Neural cell (in vitro differentiated cells): ENCODE results near the gene ZNF223. TPM values are rescaled to one million over a fixed set of nuclear protein-coding genes. Genes with fewer than 3 reads are reported as not detected.
A peak's percentile ranks its signal among the peaks of the same experiment; 100 is the strongest.

ENCODE experiments used
- H2AFZ ChIP-seq: fragments of 200-600, 300-800 bp; sonication (generic), shearing (Covaris generic); 2 replicates; pipeline ENCODE4 v1.6.0; 2014; ENCODE audit warnings: low read depth, mild to moderate bottlenecking, antibody characterized with exemption, low read length, moderate library complexity
- H3F3A ChIP-seq: fragments of 200-600 bp; shearing (Covaris generic); 2 replicates; pipeline ENCODE4 v1.6.1; 2016; ENCODE audit warnings: mild to moderate bottlenecking, moderate library complexity, mixed read lengths, antibody characterized with exemption, low read length; ENCODE audit not compliant: insufficient read depth, poor library complexity, severe bottlenecking
- H3K27ac ChIP-seq: fragments of 200-600, 300-800 bp; sonication (generic), shearing (Covaris generic); 2 replicates; pipeline ENCODE4 v1.5.1; 2014; ENCODE audit warnings: mild to moderate bottlenecking, low read length, moderate library complexity
- H3K27me3 ChIP-seq: fragments of 300-800, 200-600 bp; sonication (generic), shearing (Covaris generic); 2 replicates; pipeline ENCODE4 v1.6.0; 2014; ENCODE audit warnings: mild to moderate bottlenecking, low read depth, low read length, moderate library complexity; ENCODE audit not compliant: insufficient read depth
- H3K36me3 ChIP-seq: fragments of 300-800, 200-600 bp; sonication (generic), shearing (Covaris generic); 2 replicates; pipeline ENCODE4 v1.5.1; 2014; ENCODE audit warnings: mild to moderate bottlenecking, antibody characterized with exemption, low read length, moderate library complexity; ENCODE audit not compliant: insufficient read depth
- H3K4me2 ChIP-seq: fragments of 300-800, 200-600 bp; sonication (generic), shearing (Covaris generic); 2 replicates; pipeline ENCODE4 v1.6.0; 2014; ENCODE audit warnings: mild to moderate bottlenecking, low read length
- H3K4me3 ChIP-seq: fragments of 300-800, 200-600 bp; sonication (generic), shearing (Covaris generic); 2 replicates; pipeline ENCODE4 v1.5.1; 2014; ENCODE audit warnings: mild to moderate bottlenecking, low read length, moderate library complexity
- H3K79me2 ChIP-seq: fragments of 200-600 bp; shearing (Covaris generic); replicated peaks from 2 replicates; pipeline ENCODE4 v1.6.0; 2014; ENCODE audit warnings: mild to moderate bottlenecking, low read length, moderate library complexity; ENCODE audit not compliant: insufficient read depth
- H3K9ac ChIP-seq: fragments of 300-800, 200-600 bp; sonication (generic), shearing (Covaris generic); 2 replicates; pipeline ENCODE4 v1.6.1; 2016; ENCODE audit warnings: mild to moderate bottlenecking, low read length, mixed read lengths
- H3K9me2 ChIP-seq: fragments of 200-600 bp; shearing (Covaris generic); 2 replicates; pipeline ENCODE4 v1.6.1; 2016; ENCODE audit warnings: mild to moderate bottlenecking, low read length, mixed read lengths; ENCODE audit not compliant: insufficient read depth
- H3K9me3 ChIP-seq: fragments of 200-600, 300-800 bp; sonication (generic), shearing (Covaris generic); 2 replicates; pipeline ENCODE4 v1.6.1; 2016; ENCODE audit warnings: mild to moderate bottlenecking, mixed run types, low read length, moderate library complexity, mixed read lengths
- H4K20me1 ChIP-seq: fragments of 200-600 bp; shearing (Covaris generic); 2 replicates; pipeline ENCODE4 v1.6.1; 2016; ENCODE audit warnings: mild to moderate bottlenecking, mixed run types; ENCODE audit not compliant: insufficient read depth
- CTCF ChIP-seq: fragments of 450-650 bp; IDR thresholded peaks from 2 replicates; pipeline ENCODE4 v1.5.1; 2014; ENCODE audit warnings: antibody characterized with exemption, mild to moderate bottlenecking, moderate library complexity; ENCODE audit not compliant: poor library complexity, severe bottlenecking
- EP300 ChIP-seq: fragments of 450-650 bp; conservative IDR thresholded peaks from 2 replicates; pipeline ENCODE4 v1.6.1; 2014; ENCODE audit warnings: antibody characterized with exemption, mild to moderate bottlenecking, moderate library complexity; ENCODE audit not compliant: poor library complexity, severe bottlenecking
- EZH2 ChIP-seq: fragments of 200-600, 300-800 bp; shearing (Covaris generic), sonication (generic); IDR thresholded peaks from 2 replicates; pipeline ENCODE4 v1.6.1; 2014; ENCODE audit warnings: antibody characterized with exemption, low read length, borderline replicate concordance, mild to moderate bottlenecking; ENCODE audit not compliant: insufficient read depth, poor library complexity, severe bottlenecking
- MXI1 ChIP-seq: fragments of 450-650 bp; conservative IDR thresholded peaks from 2 replicates; pipeline ENCODE4 v1.6.1; 2014; ENCODE audit warnings: antibody characterized with exemption, mild to moderate bottlenecking; ENCODE audit not compliant: poor library complexity, severe bottlenecking
- POLR2AphosphoS5 ChIP-seq: IDR thresholded peaks from 2 replicates; pipeline ENCODE4 v1.6.1; 2012
- RAD21 ChIP-seq: fragments of 450-650 bp; conservative IDR thresholded peaks from 2 replicates; pipeline ENCODE4 v1.6.1; 2014; ENCODE audit warnings: antibody characterized with exemption, mild to moderate bottlenecking, moderate library complexity
- REST ChIP-seq: IDR thresholded peaks from 2 replicates; pipeline ENCODE4 v1.6.1; 2012; ENCODE audit warnings: borderline replicate concordance
- SMC3 ChIP-seq: fragments of 450-650 bp; conservative IDR thresholded peaks from 2 replicates; pipeline ENCODE4 v1.6.1; 2014; ENCODE audit warnings: antibody characterized with exemption, mild to moderate bottlenecking, moderate library complexity; ENCODE audit not compliant: poor library complexity
- TAF1 ChIP-seq: IDR thresholded peaks from 2 replicates; pipeline ENCODE4 v1.6.1; 2012; ENCODE audit warnings: low read depth
- polyA plus RNA-seq: library from polyadenylated mRNA; depleted of rRNA; stranded (reverse); fragments of >200 nt; gene quantifications from 2 replicates; pipeline ENCODE4 v1.2.3, GENCODE V29; 2014

The ZNF223 gene
- polyA plus RNA-seq, 1 donor from 2014 or later: 22.7 TPM

DNA sequence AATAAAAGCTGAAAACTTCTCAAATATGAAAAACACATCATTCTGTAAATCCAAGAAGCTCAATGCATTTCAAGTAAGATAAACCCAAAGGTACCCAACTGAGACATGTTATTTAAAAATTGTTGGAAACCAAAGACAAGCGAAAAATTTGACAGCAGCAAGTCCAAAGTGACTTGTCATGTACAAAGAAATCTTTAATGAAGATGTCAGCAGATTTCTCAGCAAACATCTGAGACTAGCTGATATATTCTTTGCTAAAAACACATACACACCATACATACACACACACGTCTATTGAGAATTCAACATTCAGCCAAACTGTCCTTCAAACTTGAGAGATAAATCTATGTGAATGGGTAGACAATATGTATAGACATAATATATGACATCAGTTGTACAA, 32.3 kb upstream of the ZNF223 start:
- Histone ChIP-seq H3K9ac (no peak overlapping the region), H3K9me2 (no peaks in the 10 kb centered on the region), H3K36me3 (no peaks in the 10 kb centered on the region), H3K4me2 (no peak overlapping the region), H3K4me3 (no peak overlapping the region), H3F3A (no peaks in the 10 kb centered on the region), H3K79me2 (no peaks in the 10 kb centered on the region), H4K20me1 (no peaks in the 10 kb centered on the region), H3K27ac (no peak overlapping the region), H3K27me3 (no peaks in the 10 kb centered on the region), H2AFZ (no peak overlapping the region), H3K9me3 (no peaks in the 10 kb centered on the region)
- no peak for TF ChIP-seq EZH2
- TF ChIP-seq RAD21: no peak
- TF ChIP-seq EP300: no peak
- TF ChIP-seq MXI1: no peak
- TF ChIP-seq TAF1: no peak

DNA sequence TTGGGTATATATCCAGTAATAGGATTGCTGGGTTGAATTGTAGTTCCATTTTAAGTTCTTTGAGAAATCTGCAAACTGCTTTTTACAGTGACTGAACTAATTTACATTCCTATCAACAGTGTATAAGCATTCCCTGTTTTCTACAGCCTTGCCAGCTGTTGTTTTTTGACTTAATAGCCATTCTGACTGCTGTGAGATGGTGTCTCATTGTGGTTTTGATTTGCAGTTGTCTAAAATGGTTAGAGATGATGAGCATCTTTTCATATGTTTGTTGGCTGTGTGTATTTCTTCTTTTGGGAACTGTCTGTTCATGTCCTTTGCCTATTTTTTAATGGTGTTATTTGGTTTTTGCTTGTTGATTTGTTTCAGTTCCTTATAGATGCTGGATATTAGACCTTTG, 30.6 kb upstream of the ZNF223 start:
- Histone ChIP-seq H3K9me3 (no peaks in the 10 kb centered on the region), H3K79me2 (peaks cover 10% of the 10 kb centered on the region), H3K9ac (no peak overlapping the region), H3K36me3 (no peaks in the 10 kb centered on the region), H4K20me1 (no peaks in the 10 kb centered on the region), H3K4me3 (no peak overlapping the region), H3F3A (no peaks in the 10 kb centered on the region), H3K4me2 (no peak overlapping the region), H3K9me2 (no peaks in the 10 kb centered on the region), H2AFZ (no peak overlapping the region), H3K27ac (no peak overlapping the region), H3K27me3 (no peaks in the 10 kb centered on the region)
- TF ChIP-seq CTCF (no peak), RAD21 (no peak), TAF1 (no peak)

- TF ChIP-seq MXI1 (no peak), CTCF (no peak), TAF1 (no peak), REST (no peak), POLR2AphosphoS5 (no peak), EZH2 (no peak), RAD21 (no peak), SMC3 (no peak), EP300 (no peak)
- H3K9me3 ChIP-seq: no peaks in the 10 kb centered on the region
- H3K79me2 ChIP-seq: peaks cover 11% of the 10 kb centered on the region
- H4K20me1 ChIP-seq: no peaks in the 10 kb centered on the region
- peak overlapping the region; percentile 85 for H3K4me3 ChIP-seq
- peaks cover 15% of the 10 kb centered on the region for H3K36me3 ChIP-seq
- H3K27me3 ChIP-seq: no peaks in the 10 kb centered on the region
- no peaks in the 10 kb centered on the region for H3F3A ChIP-seq
- no peaks in the 10 kb centered on the region for H3K9me2 ChIP-seq
- peak overlapping the region; percentile 81 for H3K4me2 ChIP-seq
- H3K9ac ChIP-seq: peak overlapping the region; percentile 77
- H2AFZ ChIP-seq: peak overlapping the region; percentile 99
- peak overlapping the region; percentile 70 for H3K27ac ChIP-seq
Observed at GRCh38 chr19:44024900-44025216, 27.0 kb upstream of the ZNF223 start.
